ENCODE measurements around the gene ST6GALNAC6. TPM values are rescaled to one million over a fixed set of nuclear protein-coding genes. Genes with fewer than 3 reads are reported as not detected.

Gene ST6GALNAC6
- total RNA-seq, 4 donors from 2014 or later = 50.5 to 72.9 (median 65.6) TPM

GRCh38 chr9:127878001-127878651 is 21.3 kb downstream of the ST6GALNAC6 start:
- no peak for DNase-seq (ENCODE audit: low spot score in 2 of 2)
- WGBS, 2 donors = 31 to 32% methylated on average over 18 of the region's 18 CpGs
- H3K4me3 ChIP-seq (ENCODE audit: low read depth, poor library complexity, severe bottlenecking) = peak overlapping the region; percentile 22
- intact Hi-C loops (cut with DNase I; ENCODE audit: low total_unique reads) = no loop called here
- TF ChIP-seq POLR2A (IDR thresholded peaks at IDR 0.05) = no peak

- TF ChIP-seq POLR2A (IDR thresholded peaks at IDR 0.05) = no peak
- no peak for TF ChIP-seq CTCF (IDR thresholded peaks at IDR 0.05)
- peak in 1 of 2 donors; percentile 96 for DNase-seq (ENCODE audit: low spot score in 2 of 2)
- H3K4me3 ChIP-seq (ENCODE audit: low read depth, poor library complexity, severe bottlenecking) = peak within 1 kb of the TSS; percentile 22
- intact Hi-C loops (cut with DNase I; ENCODE audit: low total_unique reads) = no loop called here
- 0 to 8% methylated on average over 5 to 35 of the region's 44 CpGs for WGBS, 2 donors
Measured at GRCh38 chr9:127877566-127877998, 21.8 kb downstream of the ST6GALNAC6 start, which contains the start of gene AK1. AK1 (minus strand) TSS chr9:127877675; CDS start chr9:127874617, 3,058 bp downstream.

GRCh38 chr9:127876764-127877562 is 22.4 kb downstream of the ST6GALNAC6 start:
- peak overlapping the region; percentile 22 for H3K4me3 ChIP-seq (ENCODE audit: low read depth, poor library complexity, severe bottlenecking)
- intact Hi-C loops (cut with DNase I; ENCODE audit: low total_unique reads) = no loop called here
- no peak for TF ChIP-seq POLR2A (IDR thresholded peaks at IDR 0.05)
- WGBS, 2 donors = 31 to 67% methylated on average over 10 to 25 of the region's 26 CpGs
- no peak for DNase-seq (ENCODE audit: low spot score in 2 of 2)

- no peak for DNase-seq (ENCODE audit: low spot score in 2 of 2)
- H3K4me3 ChIP-seq (ENCODE audit: low read depth, poor library complexity, severe bottlenecking) = no peak overlapping the region
- intact Hi-C loops (cut with DNase I; ENCODE audit: low total_unique reads) = no loop called here
- TF ChIP-seq POLR2A (IDR thresholded peaks at IDR 0.05) = no peak
- no peak for TF ChIP-seq CTCF (IDR thresholded peaks at IDR 0.05)
- 70 to 73% methylated on average over 12 of the region's 14 CpGs for WGBS, 2 donors
Measured at GRCh38 chr9:127876026-127876763, 23.2 kb downstream of the ST6GALNAC6 start.

GRCh38 chr9:127875306-127875966 is 24.0 kb downstream of the ST6GALNAC6 start:
- no peak overlapping the region for H3K4me3 ChIP-seq (ENCODE audit: low read depth, poor library complexity, severe bottlenecking)
- DNase-seq (ENCODE audit: low spot score in 2 of 2) = no peak
- 73 to 74% methylated on average over 10 of the region's 10 CpGs for WGBS, 2 donors
- TF ChIP-seq CTCF (IDR thresholded peaks at IDR 0.05) = no peak
- no peak for TF ChIP-seq POLR2A (IDR thresholded peaks at IDR 0.05)
- intact Hi-C loops (cut with DNase I; ENCODE audit: low total_unique reads) = no loop called here

Data from lower leg skin (tissue), 4 donors.